Sciatic nerve (tissue), 2 donors: Measurements from ENCODE around the gene ITM2B. TPM values are rescaled to one million over a fixed set of nuclear protein-coding genes. Genes with fewer than 3 reads are reported as not detected.
A peak's percentile ranks its signal among the peaks of the same experiment; 100 is the strongest.

Experiments
- ATAC-seq: fragments of 200-7000 bp; cut with Tn5 transposase; one replicate; pipeline ENCODE4 v1.9.1; 2020; ENCODE audit warnings: mild to moderate bottlenecking, moderate library complexity
- DNase-seq: peaks from one replicate; pipeline ENCODE4 v3.0.0-alpha.2; 2020; ENCODE audit warnings: low spot score
- intact Hi-C: fragments of 100-400 bp; cut with DNase I; formaldehyde crosslinking; loops from one replicate; pipeline ENCODE4 v1.14.2; 2022
- total RNA-seq: library from RNA; stranded (reverse); fragmentation: NEBNext Ultra II Directional; extraction: Animal tissue kit (Norgen Biotek cat#: 25700); gene quantifications from one replicate; pipeline ENCODE4 v1.2.1, GENCODE V29; 2021
- donor health status: DM: no; HTN: no; CAD: no.
- donor health status: DM: no; HTN: no; CAD: no.

ITM2B gene
- total RNA-seq, 1 donor from 2014 or later: 704 TPM

- no peak for DNase-seq
- intact Hi-C loops: no loop called here
- no peak for ATAC-seq
Measured at GRCh38 chr13:48296528-48296927, 63.5 kb downstream of the ITM2B start.

GRCh38 chr13:48297131-48297786 lies 64.3 kb downstream of the ITM2B start:
- DNase-seq (no peak), ATAC-seq (no peak)
- intact Hi-C loops: no loop called here

- ATAC-seq: no peak
- intact Hi-C loops: no loop called here
- no peak for DNase-seq
Measured at GRCh38 chr13:48299591-48299990, 66.6 kb downstream of the ITM2B start.

GRCh38 chr13:48302871-48303358 lies 69.9 kb downstream of the ITM2B start:
- DNase-seq: no peak
- intact Hi-C loops: no loop called here
- peak; percentile 56 for ATAC-seq

- ATAC-seq (peak; percentile 97), DNase-seq (peak; percentile 95)
- intact Hi-C loops: no loop called here
Measured at GRCh38 chr13:48303359-48304142, 70.5 kb downstream of the ITM2B start, which contains the start of gene RB1. RB1 (plus strand) TSS chr13:48303751; CDS start chr13:48303913, 162 bp downstream.

- ATAC-seq: peak; percentile 32
- peak; percentile 61 for DNase-seq
- intact Hi-C loops: no loop called here
Measured at GRCh38 chr13:48304143-48304876, 71.3 kb downstream of the ITM2B start.

GRCh38 chr13:48311223-48311622 lies 78.2 kb downstream of the ITM2B start:
- intact Hi-C loops: no loop called here
- ATAC-seq: no peak
- DNase-seq: no peak

- DNase-seq (no peak), ATAC-seq (no peak)
- intact Hi-C loops: no loop called here
Measured at GRCh38 chr13:48315969-48316650, 83.1 kb downstream of the ITM2B start.

- DNase-seq (no peak), ATAC-seq (no peak)
- intact Hi-C loops: no loop called here
Measured at GRCh38 chr13:48316826-48317510, 84.0 kb downstream of the ITM2B start.

- ATAC-seq (peak; percentile 33), DNase-seq (peak; percentile 63)
- intact Hi-C loops: no loop called here
Measured at GRCh38 chr13:48317511-48318376, 84.7 kb downstream of the ITM2B start.

GRCh38 chr13:48318377-48318811 lies 85.4 kb downstream of the ITM2B start:
- intact Hi-C loops: no loop called here
- DNase-seq (no peak), ATAC-seq (peak; percentile 43)

- ATAC-seq (peak; percentile 36), DNase-seq (peak; percentile 60)
- intact Hi-C loops: no loop called here
Measured at GRCh38 chr13:48318821-48319511, 86.0 kb downstream of the ITM2B start.

Other genes with a start within 250 kb of the ITM2B start
- gene SUCLA2, start 231.9 kb upstream of the ITM2B start, total RNA-seq: 45.4 TPM
- 6.9 TPM for gene NUDT15, start 195.5 kb upstream of the ITM2B start, total RNA-seq
- 46.4 TPM for gene MED4, start 138.1 kb upstream of the ITM2B start, total RNA-seq
- gene RB1, start 70.5 kb downstream of the ITM2B start, total RNA-seq: 58.5 TPM
- 55.0 TPM for gene LPAR6, start 179.9 kb downstream of the ITM2B start, total RNA-seq